Measurements from ENCODE around the gene CHCHD3.

The CHCHD3 gene

GRCh38 chr7:132872034-132872433 is 209.9 kb downstream of the CHCHD3 start:
- TF ChIP-seq SNAI2 (CRISPR knock-in tag; IDR thresholded peaks at IDR 0.05) (no peak), CSDC2 (CRISPR knock-in tag; IDR thresholded peaks at IDR 0.05) (no peak), PPARA (CRISPR knock-in tag; IDR thresholded peaks at IDR 0.05; ENCODE audit: borderline replicate concordance) (no peak), TSHZ2 (CRISPR knock-in tag; IDR thresholded peaks at IDR 0.05) (no peak), CREB5 (CRISPR knock-in tag; IDR thresholded peaks at IDR 0.05; ENCODE audit: low read depth) (no peak), ESRRG (CRISPR knock-in tag; IDR thresholded peaks at IDR 0.05) (no peak), ISL1 (CRISPR knock-in tag; IDR thresholded peaks at IDR 0.05) (no peak), CSRNP3 (CRISPR knock-in tag; IDR thresholded peaks at IDR 0.05) (no peak), ZC3H10 (CRISPR knock-in tag; IDR thresholded peaks at IDR 0.05) (no peak), PATZ1 (CRISPR knock-in tag; IDR thresholded peaks at IDR 0.05; ENCODE audit: borderline replicate concordance) (no peak), GLIS3 (CRISPR knock-in tag; IDR thresholded peaks at IDR 0.05) (no peak), POU6F1 (CRISPR knock-in tag; IDR thresholded peaks at IDR 0.05; ENCODE audit: borderline replicate concordance, low read depth) (no peak), TCF4 (CRISPR knock-in tag; IDR thresholded peaks at IDR 0.05; ENCODE audit: borderline replicate concordance) (no peak), RARB (CRISPR knock-in tag; IDR thresholded peaks at IDR 0.05) (no peak)
- ATAC-seq, result no peak

- no peak for ATAC-seq
- TF ChIP-seq BACH2 (CRISPR knock-in tag; IDR thresholded peaks at IDR 0.05; ENCODE audit: borderline replicate concordance) (no peak), ZNF8 (CRISPR knock-in tag; IDR thresholded peaks at IDR 0.05) (no peak), ZFP30 (CRISPR knock-in tag; IDR thresholded peaks at IDR 0.05) (no peak), CSDC2 (CRISPR knock-in tag; IDR thresholded peaks at IDR 0.05) (no peak), GLIS3 (CRISPR knock-in tag; IDR thresholded peaks at IDR 0.05) (no peak), RARB (CRISPR knock-in tag; IDR thresholded peaks at IDR 0.05) (no peak), ARNTL (CRISPR knock-in tag; IDR thresholded peaks at IDR 0.05; ENCODE audit: borderline replicate concordance, low read depth) (no peak), PATZ1 (CRISPR knock-in tag; IDR thresholded peaks at IDR 0.05; ENCODE audit: borderline replicate concordance) (no peak), CREB5 (CRISPR knock-in tag; IDR thresholded peaks at IDR 0.05; ENCODE audit: low read depth) (no peak), OSR1 (CRISPR knock-in tag; IDR thresholded peaks at IDR 0.05) (no peak), ZNF70 (CRISPR knock-in tag; IDR thresholded peaks at IDR 0.05) (no peak), PPARA (CRISPR knock-in tag; IDR thresholded peaks at IDR 0.05; ENCODE audit: borderline replicate concordance) (no peak), ZC3H10 (CRISPR knock-in tag; IDR thresholded peaks at IDR 0.05) (no peak), POU6F1 (CRISPR knock-in tag; IDR thresholded peaks at IDR 0.05; ENCODE audit: borderline replicate concordance, low read depth) (no peak), ISL1 (CRISPR knock-in tag; IDR thresholded peaks at IDR 0.05) (no peak), ZNF565 (CRISPR knock-in tag; conservative IDR thresholded peaks at IDR 0.05; ENCODE audit: low read depth) (no peak)
Measured at GRCh38 chr7:132871419-132871818, 210.5 kb downstream of the CHCHD3 start.

Data from SK-N-SH treated with all-trans-retinoic acid at 6 μM for 48 hours (cell line).